ENCODE results near the gene ARFRP1.
"Not testable (repeated sequence)": the region's sequence is repeated elsewhere in the genome, so short reads cannot be mapped to it uniquely, and the experiment has no call there.

Gene ARFRP1

DNA sequence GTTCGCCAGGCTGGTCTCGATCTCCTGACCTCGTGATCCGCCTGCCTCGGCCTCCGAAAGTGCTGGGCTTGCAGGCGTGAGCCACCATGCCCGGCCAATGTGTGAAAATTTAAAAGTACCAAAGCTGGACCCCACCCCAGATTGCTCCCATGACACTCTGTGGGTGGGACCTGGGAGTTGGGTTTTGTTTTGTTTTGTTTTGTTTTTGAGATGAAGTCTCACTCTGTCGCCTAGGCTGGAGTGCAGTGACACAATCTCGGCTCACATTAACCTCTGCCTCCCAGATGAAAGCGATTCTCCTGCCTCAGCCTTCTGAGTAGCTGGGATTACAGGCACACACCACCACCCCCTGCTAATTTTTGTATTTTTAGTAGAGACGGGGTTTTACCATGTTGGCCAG lies 36.1 kb downstream of the ARFRP1 start:
- not testable (repeated sequence) for DNase-seq

DNA sequence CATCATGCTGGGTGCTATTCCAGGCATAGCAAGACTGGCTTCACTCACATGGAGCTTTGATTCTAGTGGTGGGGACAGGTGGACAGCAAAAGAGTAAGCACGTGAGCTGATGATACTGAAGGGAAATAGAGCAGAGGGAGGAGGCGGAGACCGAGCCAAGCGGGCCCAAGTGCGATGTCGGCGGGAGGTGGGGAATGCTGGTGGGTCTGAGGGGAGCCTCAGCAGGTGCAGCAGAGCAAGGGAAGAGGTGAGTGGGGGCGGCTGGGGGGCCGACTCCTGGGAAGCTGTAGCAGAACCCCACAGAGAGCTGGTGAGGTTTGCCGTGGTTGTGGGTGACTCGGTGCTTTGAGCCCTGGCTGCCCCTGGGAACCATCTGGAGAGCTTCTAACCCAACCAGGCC lies 39.4 kb downstream of the ARFRP1 start:
- DNase-seq, result no peak

DNA sequence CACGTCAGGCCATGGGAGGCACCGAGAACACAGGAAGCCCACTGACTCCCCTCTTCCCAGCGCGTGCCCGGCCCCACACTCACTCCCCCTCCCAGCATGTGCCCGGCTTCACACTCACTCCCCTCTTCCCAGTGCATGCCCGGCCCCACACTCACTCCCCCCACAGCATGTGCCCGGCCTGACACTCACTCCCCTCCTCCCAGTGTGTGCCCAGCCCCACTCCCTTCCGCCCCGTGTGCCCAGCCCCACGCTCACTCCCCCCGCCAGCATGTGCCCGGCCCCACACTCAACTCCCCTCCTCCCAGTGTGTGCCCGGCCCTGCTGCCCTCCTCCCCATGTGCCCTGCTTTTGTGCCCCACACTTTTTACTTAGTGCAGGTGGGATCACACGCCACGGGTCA lies 39.9 kb downstream of the ARFRP1 start:
- DNase-seq, result no peak

DNA sequence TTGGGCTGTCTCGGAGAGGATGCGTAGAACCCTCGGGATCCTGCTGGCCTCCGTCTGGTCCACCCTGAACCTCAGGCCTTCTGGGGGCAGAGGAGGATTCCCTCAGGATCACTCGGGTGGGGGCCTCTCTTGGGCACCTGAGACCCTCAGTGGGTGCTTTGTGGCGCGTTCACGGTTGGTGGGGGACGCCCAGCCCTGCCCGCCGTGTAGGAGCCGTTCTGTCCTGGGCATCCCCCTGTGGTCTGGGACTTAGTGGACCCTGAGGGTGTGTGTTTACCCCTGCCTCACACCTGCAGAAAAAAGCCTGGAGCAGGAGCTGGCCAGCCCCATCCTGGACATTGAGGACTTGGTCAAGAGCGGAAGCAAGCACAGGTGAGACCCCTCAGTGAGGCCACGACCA lies 42.1 kb downstream of the ARFRP1 start:
- DNase-seq, result no peak

DNA sequence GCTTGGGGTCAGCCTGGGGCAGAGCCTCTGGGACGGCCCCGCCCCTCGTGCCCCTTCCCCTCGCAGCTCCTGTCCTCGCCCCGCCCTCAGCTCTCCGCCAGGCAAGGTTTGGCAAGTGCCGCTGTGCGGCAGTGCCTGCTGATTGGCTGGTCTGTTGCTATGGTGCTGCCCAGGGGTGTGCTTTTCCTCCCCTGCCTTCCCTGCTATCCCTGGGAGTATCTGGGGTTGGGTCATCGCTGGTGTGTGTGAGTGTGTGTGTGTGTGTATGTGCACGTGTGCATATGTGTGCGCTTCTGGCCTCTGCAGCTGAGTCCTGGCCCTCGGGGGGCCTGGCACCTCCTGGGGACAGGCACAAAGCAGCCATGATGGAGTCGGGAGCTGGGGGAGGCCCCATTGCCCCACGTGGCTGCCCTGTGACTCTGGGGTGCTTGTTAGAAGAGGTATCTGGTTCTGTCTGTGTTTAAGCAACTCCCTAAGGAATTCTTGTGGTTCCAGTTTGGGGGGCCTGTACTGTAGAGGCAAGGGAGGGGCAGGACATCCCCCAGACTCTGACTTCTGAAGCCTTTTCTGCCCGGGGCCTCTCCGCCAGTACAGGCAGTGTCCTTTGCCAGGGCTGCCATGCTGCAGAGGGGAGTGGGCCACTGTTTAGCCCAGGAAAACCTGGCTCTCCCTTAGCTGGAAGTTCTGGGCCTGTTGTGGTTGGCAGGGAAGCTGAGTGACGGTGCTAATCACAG lies 42.7 kb downstream of the ARFRP1 start:
- no peak for DNase-seq

DNA sequence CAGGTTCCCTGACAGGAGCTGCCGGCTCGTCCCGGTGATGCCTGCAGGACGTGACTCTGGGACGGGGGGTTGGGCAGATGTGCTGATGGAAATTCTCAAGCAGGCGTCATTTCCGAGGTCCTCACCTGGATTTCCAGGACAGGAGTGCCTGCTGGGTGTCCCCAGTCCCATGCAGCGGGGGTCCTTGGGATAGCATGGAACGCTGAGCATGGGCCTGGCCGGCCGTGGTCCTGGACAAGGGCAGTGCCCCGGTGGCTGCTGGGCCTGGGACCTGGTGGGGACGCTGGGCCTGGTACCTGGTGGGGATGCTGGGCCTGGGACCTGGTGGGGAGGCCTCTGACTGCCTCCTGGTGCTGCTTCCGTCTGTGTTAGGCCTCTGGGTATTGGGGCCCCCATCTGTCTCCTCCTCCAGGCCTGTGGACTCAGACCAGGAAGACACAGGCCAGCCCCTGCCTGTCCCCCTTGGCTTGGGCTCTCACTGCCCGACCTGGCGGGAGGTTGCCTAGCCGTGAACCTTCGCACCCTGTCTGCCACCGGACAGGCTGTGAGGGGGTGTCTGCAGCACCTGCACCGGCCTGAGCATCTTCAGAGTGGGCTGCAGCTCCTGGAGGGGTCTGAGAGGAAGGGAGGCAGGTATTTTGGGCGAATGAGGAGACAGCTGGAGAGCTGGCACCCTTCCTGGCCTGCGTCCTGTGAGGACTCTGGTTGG lies 43.5 kb downstream of the ARFRP1 start:
- no peak for DNase-seq

DNA sequence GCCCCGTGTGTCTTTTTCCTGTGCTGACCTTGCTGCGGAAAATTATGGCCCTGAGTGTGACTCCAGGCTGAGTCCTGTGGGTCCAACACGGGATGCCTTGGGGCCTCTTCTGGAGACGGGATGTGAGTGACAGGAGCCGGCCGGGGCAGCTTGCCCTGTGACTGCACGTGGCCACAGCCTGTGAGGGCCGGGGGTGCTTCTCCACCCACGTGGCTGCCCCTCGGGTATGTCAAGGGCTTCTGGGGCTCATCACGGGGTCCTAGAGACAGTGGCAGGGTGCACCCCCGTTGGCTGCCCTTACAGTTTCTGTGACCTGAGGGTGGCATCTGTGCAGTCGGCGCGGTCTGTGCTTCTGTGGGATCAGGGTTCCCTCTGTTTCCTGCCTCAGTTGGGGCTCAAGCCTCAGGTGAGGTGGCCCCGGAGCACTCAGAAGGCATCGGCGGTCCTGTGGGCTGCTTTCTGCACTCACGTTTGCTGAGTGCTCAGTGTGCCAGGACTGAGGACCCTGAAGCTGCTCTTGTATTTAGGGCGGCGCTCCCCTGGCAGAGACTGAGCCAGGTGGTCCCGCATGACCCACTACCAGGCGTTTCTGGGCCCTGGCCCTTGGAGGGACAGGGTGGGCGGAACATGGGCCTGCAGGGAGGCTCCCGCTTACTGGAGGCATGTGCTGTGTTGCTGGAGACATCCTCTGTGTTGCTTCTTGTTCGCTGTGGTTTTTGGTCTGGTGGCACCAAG lies 44.3 kb downstream of the ARFRP1 start:
- no peak for DNase-seq

DNA sequence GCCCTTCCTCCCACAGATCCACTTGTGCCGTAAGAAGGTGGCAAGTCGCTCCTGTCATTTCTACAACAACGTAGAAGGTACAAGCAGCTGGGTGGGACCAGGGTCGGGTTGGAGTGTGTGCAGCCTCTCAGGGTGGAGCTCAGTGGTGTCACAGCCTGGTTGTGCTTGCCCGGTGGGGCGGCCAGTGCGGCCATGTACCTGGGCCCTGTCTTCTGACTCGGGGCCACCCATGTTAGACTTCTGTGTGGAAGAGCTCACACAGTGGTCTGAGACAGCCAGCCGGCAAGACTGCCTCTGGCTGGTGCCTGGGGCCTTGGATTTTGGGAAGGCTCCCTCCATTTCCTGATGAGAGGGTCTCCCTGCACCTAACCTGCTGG lies 45.0 kb downstream of the ARFRP1 start:
- no peak for DNase-seq

DNA sequence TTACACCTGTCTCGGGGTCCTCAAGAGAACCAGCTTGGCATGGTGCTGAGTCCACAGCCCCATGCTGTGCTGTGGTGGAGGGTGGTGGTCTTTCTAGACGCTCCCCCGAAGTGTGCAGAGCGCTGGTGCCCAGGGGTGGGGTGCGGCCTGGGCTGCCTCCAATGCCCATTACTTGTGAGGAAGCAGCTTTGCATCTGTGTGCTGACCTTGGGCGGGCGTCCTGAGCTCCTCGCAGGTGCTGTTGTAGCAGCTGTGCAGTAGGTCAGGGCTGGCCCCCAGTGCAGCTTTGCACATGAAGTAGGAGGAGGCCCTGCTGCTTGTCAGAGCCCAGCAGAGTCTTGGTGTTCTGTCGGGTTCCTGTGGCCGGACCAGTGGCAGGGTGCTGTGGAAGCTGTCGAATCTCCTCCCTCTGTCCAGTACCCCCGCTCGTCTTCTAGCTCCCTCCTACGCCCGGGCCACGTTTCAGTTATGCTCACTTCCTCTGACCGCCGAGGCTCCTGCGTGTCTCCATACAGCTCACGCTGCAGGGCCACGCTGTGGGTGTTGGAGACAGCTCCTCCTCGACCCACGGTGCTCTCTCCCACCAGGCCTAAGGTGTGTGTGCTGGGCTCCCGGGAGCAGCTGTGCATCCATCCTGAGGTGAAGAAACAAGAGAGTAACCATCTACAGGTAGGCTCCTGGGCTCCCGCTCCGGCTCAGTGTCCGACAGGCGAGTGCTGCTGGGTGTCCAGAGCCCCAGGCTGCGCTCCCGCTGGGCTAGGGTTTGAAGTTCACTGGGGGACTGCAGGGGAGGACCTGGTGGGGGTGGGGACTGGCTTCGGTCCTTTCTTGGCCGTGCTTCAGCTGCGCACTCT lies 45.6 kb downstream of the ARFRP1 start:
- no peak for DNase-seq

DNA sequence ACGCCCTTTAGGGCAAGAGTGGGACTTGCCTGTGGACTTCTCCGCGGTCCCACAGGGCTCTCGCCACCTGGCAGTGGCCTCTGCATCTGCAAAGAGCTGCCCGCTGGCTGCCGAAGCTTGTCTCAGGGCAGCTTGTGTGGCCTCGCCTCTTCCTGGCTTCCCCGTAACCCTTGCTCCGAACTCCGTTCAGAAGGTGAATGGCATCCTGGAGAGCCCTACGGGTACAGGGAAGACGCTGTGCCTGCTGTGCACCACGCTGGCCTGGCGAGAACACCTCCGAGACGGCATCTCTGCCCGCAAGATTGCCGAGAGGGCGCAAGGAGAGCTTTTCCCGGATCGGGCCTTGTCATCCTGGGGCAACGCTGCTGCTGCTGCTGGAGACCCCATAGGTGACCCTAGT lies 46.7 kb downstream of the ARFRP1 start:
- DNase-seq, result no peak

DNA sequence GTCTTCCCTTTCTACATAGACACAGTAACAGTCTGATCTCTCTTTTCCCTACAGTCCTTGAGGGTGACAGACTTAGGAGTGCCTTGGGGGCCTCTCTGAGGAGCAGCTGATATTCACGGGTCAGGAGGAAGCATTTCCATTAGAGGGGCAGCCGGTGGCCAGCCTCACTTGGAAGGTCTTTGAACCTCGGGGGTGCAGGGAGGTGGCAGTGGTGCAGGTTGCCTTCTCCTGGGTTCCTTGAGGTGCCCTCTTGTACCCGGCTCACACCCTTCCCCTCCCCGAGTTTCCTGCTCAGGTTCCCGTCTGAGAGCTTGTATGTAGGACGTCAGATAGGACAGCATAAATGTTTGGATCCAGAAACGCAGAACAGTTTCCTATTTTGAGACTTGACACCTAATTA lies 47.2 kb downstream of the ARFRP1 start:
- no peak for DNase-seq

DNA sequence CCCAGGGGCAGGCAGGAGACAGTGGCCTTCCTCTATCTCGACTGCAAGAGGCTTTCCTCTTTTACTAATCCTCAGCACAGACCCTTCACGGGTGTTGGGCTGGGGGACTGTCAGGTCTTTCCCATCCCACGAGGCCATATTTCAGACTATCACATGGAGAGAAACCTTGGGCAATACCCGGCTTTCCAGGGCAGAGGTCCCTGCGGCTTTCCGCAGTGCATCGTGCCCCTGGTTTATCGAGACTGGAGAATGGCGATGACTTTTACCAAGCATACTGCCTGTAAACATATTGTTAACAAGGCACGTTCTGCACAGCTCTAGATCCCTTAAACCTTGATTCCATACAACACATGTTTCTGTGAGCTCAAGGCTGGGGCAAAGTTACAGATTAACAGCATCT lies 47.6 kb downstream of the ARFRP1 start:
- not testable (repeated sequence) for DNase-seq

DNA sequence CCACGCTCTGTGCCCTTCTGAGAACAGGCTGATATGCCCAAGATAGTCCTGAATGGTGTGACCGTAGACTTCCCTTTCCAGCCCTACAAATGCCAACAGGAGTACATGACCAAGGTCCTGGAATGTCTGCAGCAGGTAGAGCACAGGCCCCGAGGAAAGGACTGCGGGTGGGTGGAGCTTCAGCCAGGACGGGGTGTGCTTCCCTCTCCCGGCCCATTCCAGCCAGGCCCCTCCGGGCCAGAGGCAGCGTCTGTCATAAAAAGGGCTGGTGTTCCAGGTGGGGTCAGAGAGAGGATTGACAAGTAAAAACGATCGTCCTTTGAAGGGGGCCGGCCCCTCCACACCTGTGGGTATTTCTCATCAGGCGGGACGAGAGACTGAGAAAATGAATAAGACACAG lies 48.4 kb downstream of the ARFRP1 start:
- no peak for DNase-seq

DNA sequence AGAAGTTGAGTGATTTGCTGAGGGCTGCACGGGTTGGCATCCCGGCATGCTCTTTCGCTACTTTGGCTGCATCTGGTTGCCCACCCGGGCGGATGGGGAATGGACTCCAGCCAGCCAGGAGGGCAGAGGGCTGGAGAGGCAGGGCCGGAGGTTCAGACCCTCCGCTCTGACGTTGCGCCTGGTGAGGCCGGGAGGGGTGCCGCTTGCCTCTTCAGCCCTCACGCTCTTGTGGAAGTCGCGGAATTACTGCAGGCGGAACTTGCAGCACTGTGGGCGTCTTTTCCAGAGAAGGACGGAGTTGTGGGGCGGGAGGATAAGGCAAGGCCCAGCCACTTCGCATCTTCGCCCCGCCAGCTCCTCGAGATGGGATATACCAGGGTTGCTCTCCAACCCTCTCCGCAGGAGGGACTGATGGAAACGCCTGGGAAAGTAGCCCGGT lies 49.0 kb downstream of the ARFRP1 start:
- no peak for DNase-seq

DNA sequence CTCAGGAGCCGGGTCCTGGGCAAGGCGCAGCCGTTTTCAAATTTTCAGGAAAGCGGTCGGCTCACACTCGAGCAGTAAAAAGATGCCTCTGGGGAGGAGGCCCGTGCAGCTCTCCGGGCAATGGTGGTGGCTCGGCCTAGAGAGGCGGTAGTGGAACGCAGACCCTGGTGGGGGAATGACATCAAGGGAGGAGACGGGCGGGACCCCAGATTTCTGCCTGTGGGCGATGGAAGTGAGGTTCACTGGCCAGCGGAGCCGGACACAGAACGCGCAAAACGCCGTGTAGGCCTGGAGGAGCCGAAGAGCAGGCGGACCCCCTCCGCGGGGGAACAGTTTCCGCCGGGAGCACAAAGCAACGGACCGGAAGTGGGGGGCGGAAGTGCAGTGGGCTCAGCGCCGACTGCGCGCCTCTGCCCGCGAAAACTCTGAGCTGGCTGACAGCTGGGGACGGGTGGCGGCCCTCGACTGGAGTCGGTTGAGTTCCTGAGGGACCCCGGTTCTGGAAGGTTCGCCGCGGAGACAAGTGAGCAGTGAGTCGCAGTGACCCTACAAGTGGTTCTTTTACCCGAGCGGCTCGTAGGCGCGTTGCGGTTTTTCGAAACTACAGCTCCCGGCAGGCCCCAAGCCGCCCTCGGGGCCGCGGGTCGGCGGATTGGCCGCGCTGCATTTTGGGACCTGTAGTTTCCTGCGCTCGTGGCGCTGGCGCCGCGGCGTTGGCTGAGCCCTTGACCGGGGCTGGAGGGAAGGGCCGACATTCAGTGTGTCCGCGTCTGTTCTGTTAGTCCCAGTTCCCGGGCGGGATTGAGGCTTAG lies 49.6 kb downstream of the ARFRP1 start, which contains the start of gene RTEL1:
Gene RTEL1 (plus strand): TSS at position 376 of the 812 bp plus-strand sequence. CDS start 1,091 bp downstream, outside the sequence.
- DNase-seq, result peak; percentile 88

DNA sequence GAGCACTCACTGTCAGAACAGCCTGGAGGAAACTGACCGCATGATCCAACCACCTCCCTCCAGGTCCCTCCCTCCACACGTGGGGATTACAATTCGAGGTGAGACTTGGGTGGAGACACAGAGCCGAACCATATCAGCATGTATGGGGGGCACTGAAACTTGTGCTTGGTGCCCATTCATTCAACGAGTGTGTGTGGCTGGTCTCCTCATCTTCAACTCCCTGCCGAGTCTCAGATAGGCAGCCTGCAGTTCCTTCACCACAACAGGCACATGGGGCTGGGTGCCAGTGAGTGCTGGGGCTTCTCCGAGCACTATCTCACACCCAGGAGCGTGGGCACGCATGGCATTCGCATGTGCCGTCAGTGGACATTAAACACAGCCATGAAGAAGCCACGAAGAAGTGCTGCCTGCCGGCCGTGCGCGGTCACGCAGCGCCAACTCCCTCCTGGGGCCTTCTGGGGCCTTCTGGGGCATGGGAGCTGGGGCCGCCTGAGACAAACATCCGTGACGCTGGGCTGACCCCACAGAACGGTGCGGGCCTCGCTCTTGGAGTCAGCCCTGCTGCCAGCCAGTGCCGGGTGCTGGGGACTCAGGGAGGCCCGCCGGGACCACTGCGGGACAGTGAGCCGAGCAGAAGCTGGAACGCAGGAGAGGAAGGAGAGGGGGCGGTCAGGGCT lies 50.4 kb downstream of the ARFRP1 start:
- DNase-seq, result no peak

DNA sequence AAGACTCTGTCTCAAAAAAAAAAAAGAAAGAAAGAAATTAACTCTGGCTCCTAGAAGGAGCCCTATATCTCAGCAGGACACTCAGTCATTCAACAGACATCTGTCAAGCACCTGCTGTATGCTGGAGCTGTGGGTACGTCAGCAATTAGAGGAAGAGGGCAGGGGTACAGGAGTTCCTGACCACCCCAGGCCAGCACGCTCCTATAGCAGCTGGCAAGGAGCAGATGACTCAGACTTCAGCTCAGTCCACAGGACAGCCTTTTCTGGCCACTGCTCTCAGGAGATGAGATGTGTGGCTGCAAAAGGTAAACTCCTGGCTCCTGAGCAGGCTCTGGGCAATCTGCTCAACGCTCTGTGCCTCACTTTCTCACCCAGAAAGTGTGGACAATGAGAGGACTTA lies 51.3 kb downstream of the ARFRP1 start:
- no peak for DNase-seq

DNA sequence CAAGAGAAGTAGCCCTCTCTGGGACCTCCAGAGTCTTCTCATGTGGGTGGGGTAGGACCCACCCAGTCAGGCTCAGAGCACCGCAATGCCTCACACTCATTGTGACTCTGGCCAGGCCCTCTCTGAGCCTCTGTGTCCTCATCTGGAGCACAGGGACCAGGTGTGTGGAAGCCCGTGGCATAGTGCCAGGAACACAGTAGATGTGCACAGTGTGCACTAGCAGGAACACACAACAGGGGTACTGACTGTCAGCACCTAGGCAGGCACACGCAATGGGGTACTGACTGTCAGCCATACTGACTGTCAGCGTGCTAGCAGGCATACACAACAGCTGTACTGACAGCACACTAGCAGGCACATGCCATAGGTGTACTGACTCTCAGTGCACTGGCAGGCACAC lies 52.5 kb downstream of the ARFRP1 start:
- DNase-seq, result no peak

DNA sequence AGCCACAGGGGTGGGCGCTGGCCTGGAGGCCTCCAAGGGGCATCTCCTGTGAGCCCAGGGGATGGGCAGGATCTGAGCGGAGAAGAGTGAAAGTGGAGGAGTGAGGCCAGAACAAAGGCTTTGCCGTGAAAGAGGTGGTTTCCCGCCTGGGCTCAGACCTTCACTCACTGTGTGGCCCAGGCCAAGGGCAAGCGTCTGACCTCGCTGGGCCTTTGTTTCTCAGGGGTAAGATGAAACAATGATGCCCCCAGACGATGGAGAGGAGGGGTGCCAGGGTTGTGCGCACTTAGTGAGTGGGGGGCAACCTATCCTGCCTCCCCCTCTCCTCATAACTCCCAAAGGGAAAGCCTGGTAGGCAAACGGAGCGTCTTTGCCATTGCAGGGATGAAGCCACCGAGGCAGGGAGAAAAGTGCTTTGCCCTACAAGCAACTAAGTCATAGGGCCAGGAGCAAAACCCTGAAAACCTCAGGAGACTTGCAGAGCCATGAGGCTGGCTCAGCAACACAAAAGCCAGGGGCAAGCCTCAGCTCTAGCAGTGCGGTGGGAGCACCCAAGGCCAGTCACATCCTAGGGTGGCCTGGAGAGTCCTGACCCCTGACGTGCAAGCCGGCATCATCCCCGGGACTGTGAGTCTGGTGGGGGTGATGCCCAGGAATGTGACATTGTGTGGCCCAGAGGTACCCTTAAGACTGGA lies 53.7 kb downstream of the ARFRP1 start:
- no peak for DNase-seq

Measured in DMS79 treated with DMSO at 0.1 percent for 48 hours (cell line).